Esophagus muscularis mucosa (tissue), 4 donors: ENCODE data around the gene UHRF1. TPM values are rescaled to one million over a fixed set of nuclear protein-coding genes. Genes with fewer than 3 reads are reported as not detected.
"Not testable (repeated sequence)": the region's sequence is repeated elsewhere in the genome, so short reads cannot be mapped to it uniquely, and the experiment has no call there.

Source experiments
- DNase-seq: peaks from one replicate; pipeline ENCODE4 v3.0.0-alpha.2; 2017; ENCODE audit errors: extremely low spot score
- H3K27ac ChIP-seq, 4 donors: fragments of 200-600 bp; sonication (generic); replicated peaks in 1 of 4; 1 replicate in 3 of 4; 2 replicates in 1 of 4; pipeline ENCODE4 v1.5.1; 2016 to 2019; ENCODE audit warnings: mild to moderate bottlenecking in 1 of 4
- H3K27me3 ChIP-seq, 4 donors: fragments of 200-600 bp; sonication (generic); one replicate each; pipeline versions ENCODE4 v1.5.1 to v1.6.0; 2016 to 2019
- H3K36me3 ChIP-seq, 4 donors: fragments of 200-600 bp; sonication (generic); one replicate each; pipeline ENCODE4 v1.5.1; 2016 to 2019
- H3K4me1 ChIP-seq, 4 donors: fragments of 200-600 bp; sonication (generic); one replicate each; pipeline ENCODE4 v1.5.1; 2016 to 2019
- H3K4me3 ChIP-seq, 4 donors: fragments of 200-600 bp; sonication (generic); 1 replicate in 2 of 4; 2 replicates in 2 of 4; pipeline ENCODE4 v1.5.1; 2016 to 2019; ENCODE audit warnings: mild to moderate bottlenecking in 4 of 4, moderate library complexity in 1 of 4
- H3K9me3 ChIP-seq, 4 donors: fragments of 200-600 bp; sonication (generic); 1 replicate in 3 of 4; 2 replicates in 1 of 4; pipeline ENCODE4 v1.5.1; 2016 to 2019
- EP300 ChIP-seq: sonication (generic); formaldehyde crosslinking; IDR thresholded peaks from one replicate; pipeline ENCODE4 v1.6.1; 2017; ENCODE audit warnings: antibody characterized with exemption
- POLR2A ChIP-seq: fragments of 450-650 bp; IDR thresholded peaks from one replicate; pipeline ENCODE4 v1.6.1; 2017; ENCODE audit warnings: antibody characterized with exemption, moderate library complexity, mild to moderate bottlenecking, low read depth
- POLR2AphosphoS5 ChIP-seq, 2 donors: sonication (generic); formaldehyde crosslinking; IDR thresholded peaks; one replicate each; pipeline ENCODE4 v1.6.1; 2017; ENCODE audit warnings: antibody characterized with exemption in 2 of 2
- whole genome bisulfite sequencing: methylation state at CpG from one replicate; pipeline ENCODE4 v1.1.5; 2018; 5-methylcytosine and 5-hydroxymethylcytosine counted together
- intact Hi-C: fragments of 100-400 bp; cut with DNase I; formaldehyde crosslinking; loops from one replicate; pipeline ENCODE4 v1.15.1; 2023
- total RNA-seq, 4 donors: library from RNA; depleted of rRNA; stranded (reverse); fragments of >200 nt; gene quantifications; one replicate each; pipeline versions ENCODE4 v1.1.0 to v1.2.1, GENCODE V29; 2016
- TF ChIP-seq, protein P1 (sequence below), 3 experiments: fragments of 200-600 bp in 2 of 3; fragments of 450-650 bp in 1 of 3; sonication (generic) in 2 of 3; IDR thresholded peaks; one replicate each; pipeline ENCODE4 v1.5.1; 2017 to 2019; ENCODE audit warnings: antibody characterized with exemption in 3 of 3, mild to moderate bottlenecking in 2 of 3, moderate library complexity in 1 of 3

UHRF1 gene
- total RNA-seq, 4 donors from 2014 or later, result 0.33 to 1.2 (median 0.64) TPM

DNA sequence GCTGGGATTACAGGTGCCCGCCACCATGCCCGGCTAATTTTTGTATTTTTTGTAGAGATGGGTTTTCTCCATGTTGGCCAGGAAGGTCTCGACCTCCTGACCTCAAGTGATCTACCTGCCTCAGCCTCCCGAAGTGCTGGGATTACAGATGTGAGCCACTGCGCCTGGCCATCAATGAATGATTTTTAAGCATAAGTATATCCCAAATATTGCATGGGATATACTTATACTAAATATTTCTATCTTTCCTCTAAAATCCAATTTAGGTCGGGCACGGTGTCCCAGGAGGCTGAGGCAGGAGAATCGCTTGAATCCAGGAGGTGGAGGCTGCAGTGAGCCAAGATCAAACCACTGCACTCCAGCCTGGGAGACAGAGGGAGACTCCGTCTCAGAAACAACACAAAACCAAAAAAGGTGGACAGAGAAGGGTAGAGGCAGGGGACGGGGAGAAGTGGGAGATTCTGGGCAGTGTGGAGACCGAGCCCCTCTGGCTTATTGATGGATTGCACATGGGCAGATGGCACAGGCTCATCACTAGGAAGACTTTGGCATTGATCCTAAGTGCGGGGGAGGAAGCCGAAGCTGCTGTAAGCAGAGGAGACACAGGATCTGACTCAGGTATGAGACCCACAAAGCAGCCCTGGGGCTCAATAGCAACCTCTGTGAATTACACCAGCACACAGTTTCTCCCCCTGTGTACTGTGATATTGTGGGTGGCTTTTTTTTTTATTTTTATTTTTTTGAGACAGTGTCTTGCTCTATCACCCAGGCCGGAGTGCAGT lies 20.1 kb upstream of the UHRF1 start:
- TF ChIP-seq, protein P1, sequence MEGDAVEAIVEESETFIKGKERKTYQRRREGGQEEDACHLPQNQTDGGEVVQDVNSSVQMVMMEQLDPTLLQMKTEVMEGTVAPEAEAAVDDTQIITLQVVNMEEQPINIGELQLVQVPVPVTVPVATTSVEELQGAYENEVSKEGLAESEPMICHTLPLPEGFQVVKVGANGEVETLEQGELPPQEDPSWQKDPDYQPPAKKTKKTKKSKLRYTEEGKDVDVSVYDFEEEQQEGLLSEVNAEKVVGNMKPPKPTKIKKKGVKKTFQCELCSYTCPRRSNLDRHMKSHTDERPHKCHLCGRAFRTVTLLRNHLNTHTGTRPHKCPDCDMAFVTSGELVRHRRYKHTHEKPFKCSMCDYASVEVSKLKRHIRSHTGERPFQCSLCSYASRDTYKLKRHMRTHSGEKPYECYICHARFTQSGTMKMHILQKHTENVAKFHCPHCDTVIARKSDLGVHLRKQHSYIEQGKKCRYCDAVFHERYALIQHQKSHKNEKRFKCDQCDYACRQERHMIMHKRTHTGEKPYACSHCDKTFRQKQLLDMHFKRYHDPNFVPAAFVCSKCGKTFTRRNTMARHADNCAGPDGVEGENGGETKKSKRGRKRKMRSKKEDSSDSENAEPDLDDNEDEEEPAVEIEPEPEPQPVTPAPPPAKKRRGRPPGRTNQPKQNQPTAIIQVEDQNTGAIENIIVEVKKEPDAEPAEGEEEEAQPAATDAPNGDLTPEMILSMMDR (IDR thresholded peaks at IDR 0.05), result no peak
- TF ChIP-seq EP300 (no peak), POLR2AphosphoS5 (IDR thresholded peaks at IDR 0.05) (no peak), POLR2A (no peak)
- Histone ChIP-seq H3K27ac (no peak overlapping the region), H3K4me3 (no peak overlapping the region), H3K9me3 (no peaks in the 10 kb centered on the region), H3K4me1 (no peaks in the 10 kb centered on the region), H3K36me3 (no peaks in the 10 kb centered on the region), H3K27me3 (peaks cover 0 to 12% (median 0%) of the 10 kb centered on the region in 4 donors)
- DNase-seq, result no peak
- 83% methylated on average over 14 of the region's 14 CpGs for WGBS
- intact Hi-C loops, result no loop called here

DNA sequence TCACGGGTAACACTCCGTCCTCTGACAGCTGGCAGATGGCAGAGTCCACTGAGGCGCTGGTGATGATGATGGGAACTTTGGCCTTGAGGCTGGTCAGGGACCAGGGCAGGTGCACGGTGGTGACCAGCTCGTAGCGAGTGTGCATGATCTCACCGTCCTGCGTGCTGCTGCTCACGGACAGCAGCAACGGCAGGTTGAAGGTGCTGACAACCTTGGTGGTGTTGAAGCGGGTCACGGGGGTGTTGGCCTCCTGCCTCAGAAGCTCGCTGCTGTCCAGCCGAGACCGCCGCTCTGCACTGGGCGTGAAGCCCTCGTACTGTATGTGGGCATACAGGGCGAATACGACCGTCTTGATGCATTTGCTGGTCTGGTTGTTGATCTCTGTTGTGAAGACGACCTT lies 18.2 kb upstream of the UHRF1 start:
- Histone ChIP-seq H3K36me3 (no peaks in the 10 kb centered on the region), H3K27me3 (peaks cover 0 to 12% (median 0%) of the 10 kb centered on the region in 4 donors), H3K4me3 (no peak overlapping the region), H3K9me3 (no peaks in the 10 kb centered on the region), H3K4me1 (no peaks in the 10 kb centered on the region), H3K27ac (no peak overlapping the region)
- 89% methylated on average over 21 of the region's 22 CpGs for WGBS
- no peak for DNase-seq
- no peak for TF ChIP-seq POLR2AphosphoS5 (IDR thresholded peaks at IDR 0.05)
- TF ChIP-seq POLR2A, result no peak
- TF ChIP-seq, protein P1 (IDR thresholded peaks at IDR 0.05), result no peak
- intact Hi-C loops, result no loop called here

DNA sequence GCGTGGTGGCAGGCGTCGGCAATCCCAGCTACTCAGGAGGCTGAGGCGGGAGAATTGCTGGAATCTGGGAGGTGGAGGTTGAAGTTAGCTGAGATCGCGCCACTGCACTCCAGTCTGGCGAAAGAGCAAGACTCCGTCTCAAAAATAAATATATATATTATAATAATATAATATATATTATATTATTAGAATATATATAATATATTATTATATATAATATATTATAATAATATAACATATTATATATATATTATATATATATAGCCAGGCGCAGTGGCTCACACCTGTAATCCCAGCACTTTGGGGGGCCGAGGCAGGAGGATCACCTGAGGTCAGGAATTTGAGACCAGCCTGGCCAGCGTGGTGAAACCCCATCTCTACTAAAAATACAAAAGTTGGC lies 16.3 kb upstream of the UHRF1 start:
- H3K4me3 ChIP-seq, H3K9me3 ChIP-seq, intact Hi-C loops, DNase-seq, H3K27ac ChIP-seq, H3K4me1 ChIP-seq, H3K36me3 ChIP-seq: not testable (repeated sequence)
- 94% methylated on average over 11 of the region's 11 CpGs for WGBS
- peaks cover 0 to 12% (median 0%) of the 10 kb centered on the region in 4 donors for H3K27me3 ChIP-seq

DNA sequence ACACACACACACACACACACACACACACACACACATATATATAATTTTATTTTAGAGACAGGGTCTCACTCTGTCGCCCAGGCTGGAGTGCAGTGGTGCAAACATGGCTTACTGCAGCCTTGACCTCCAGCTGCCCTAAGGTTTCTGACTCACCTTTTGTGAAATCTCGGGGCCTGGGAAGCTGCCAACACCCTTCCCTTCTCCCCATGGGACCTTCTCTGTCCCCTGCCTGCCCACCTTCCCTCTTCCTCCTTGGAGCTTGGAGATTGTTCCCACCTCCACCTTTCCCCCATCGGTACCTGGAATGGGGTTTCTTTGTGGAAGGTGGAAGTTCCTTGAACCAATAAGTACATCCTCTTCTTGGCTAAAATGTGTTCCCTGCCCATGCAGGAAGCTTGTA lies 12.9 kb upstream of the UHRF1 start:
- no peak overlapping the region for H3K4me3 ChIP-seq
- peaks cover 0 to 2% (median 0%) of the 10 kb centered on the region in 4 donors for H3K27me3 ChIP-seq
- no peaks in the 10 kb centered on the region for H3K4me1 ChIP-seq
- 71% methylated on average over 3 of the region's 3 CpGs for WGBS
- H3K36me3 ChIP-seq, result no peaks in the 10 kb centered on the region
- no peak for DNase-seq
- TF ChIP-seq EP300, result no peak
- TF ChIP-seq, protein P1 (IDR thresholded peaks at IDR 0.05), result no peak
- no peaks in the 10 kb centered on the region for H3K9me3 ChIP-seq
- intact Hi-C loops, result no loop called here
- no peak overlapping the region for H3K27ac ChIP-seq

DNA sequence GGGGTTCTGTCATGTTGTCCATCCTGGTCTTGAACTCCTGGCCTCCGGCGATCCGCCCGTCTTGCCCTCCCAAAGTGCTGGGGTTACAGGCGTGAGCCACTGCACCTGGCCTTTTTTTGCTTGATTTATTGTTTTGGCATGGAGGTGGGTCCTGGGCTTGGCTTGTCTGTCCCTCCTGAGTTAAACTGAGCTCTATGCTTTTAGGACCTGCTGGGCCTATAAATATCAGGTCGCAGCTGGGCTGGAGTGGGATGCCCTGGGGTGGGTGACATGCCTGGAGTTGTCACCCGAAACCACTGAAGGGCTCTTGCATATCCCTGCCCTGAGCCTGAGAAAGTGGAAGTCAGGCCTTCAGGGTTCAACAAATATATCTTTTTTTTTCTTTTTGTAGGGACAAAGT lies 12.2 kb upstream of the UHRF1 start:
- no peak overlapping the region for H3K4me3 ChIP-seq
- intact Hi-C loops, result no loop called here
- no peaks in the 10 kb centered on the region for H3K9me3 ChIP-seq
- WGBS, result 97% methylated on average over 6 of the region's 7 CpGs
- no peaks in the 10 kb centered on the region for H3K4me1 ChIP-seq
- H3K27ac ChIP-seq, result no peak overlapping the region
- H3K27me3 ChIP-seq, result no peaks in the 10 kb centered on the region
- no peak for DNase-seq
- no peaks in the 10 kb centered on the region for H3K36me3 ChIP-seq
- no peak for TF ChIP-seq EP300
- TF ChIP-seq, protein P1 (IDR thresholded peaks at IDR 0.05), result no peak
- TF ChIP-seq POLR2AphosphoS5 (IDR thresholded peaks at IDR 0.05), result no peak
- TF ChIP-seq POLR2A, result no peak

DNA sequence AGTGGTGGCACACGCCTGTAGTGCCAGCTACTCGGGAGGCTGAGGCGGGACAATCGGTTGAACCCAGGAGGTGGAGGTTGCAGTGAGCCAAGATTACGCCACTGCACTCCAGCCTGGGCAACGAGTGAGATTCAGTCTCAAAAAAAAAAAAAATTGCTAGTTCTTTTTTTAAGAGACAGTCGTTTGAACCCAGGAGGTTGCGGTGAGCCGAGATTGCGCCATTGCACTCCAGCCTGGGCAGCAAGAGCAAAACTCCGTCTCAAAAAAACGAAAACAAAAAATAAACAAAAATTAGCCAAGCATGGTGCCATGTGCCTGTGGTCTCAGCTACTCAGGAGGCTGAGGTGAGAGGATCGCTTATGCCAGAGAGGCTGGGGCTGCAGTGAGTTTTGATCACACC lies 8.4 kb upstream of the UHRF1 start:
- H3K27ac ChIP-seq, intact Hi-C loops, H3K36me3 ChIP-seq, DNase-seq, H3K4me1 ChIP-seq, H3K27me3 ChIP-seq, H3K9me3 ChIP-seq, H3K4me3 ChIP-seq: not testable (repeated sequence)
- WGBS, result 82% methylated on average over 13 of the region's 13 CpGs
